Keratinocyte (primary cell): Measurements from ENCODE around the gene FCER1G. TPM values are rescaled to one million over a fixed set of nuclear protein-coding genes. Genes with fewer than 3 reads are reported as not detected.

Experiments
- DNase-seq: peaks from one replicate; pipeline ENCODE4 v3.0.0-alpha.2; 2011; ENCODE audit warnings: low read depth, missing footprints, low spot score
- FAIRE-seq: peaks from 2 replicates; lab custom pipeline; 2011; peaks lifted over from hg19 to GRCh38; lab: Jason Lieb, UNC
- H2AFZ ChIP-seq: 2 replicates; pipeline ENCODE4 v1.6.0; 2012; ENCODE audit warnings: low read length, control low read depth, inconsistent platforms; ENCODE audit not compliant: control insufficient read depth
- H3K27ac ChIP-seq: 2 replicates; pipeline ENCODE4 v1.5.1; 2011; ENCODE audit warnings: low read length; ENCODE audit not compliant: control insufficient read depth, insufficient read depth
- H3K27me3 ChIP-seq: 3 replicates; pipeline ENCODE4 v1.6.0; 2011; ENCODE audit warnings: low read length; ENCODE audit not compliant: control insufficient read depth, insufficient read depth; ENCODE audit errors: extremely low read depth
- H3K36me3 ChIP-seq, 2 experiments: 2 replicates in 1 of 2; 3 replicates in 1 of 2; pipeline ENCODE4 v1.5.1; 2011; ENCODE audit warnings: low read length in 2 of 2, mild to moderate bottlenecking in 1 of 2; ENCODE audit not compliant: control insufficient read depth in 2 of 2, insufficient read depth in 2 of 2; ENCODE audit errors: extremely low read depth in 1 of 2
- H3K4me1 ChIP-seq: 3 replicates; pipeline ENCODE4 v1.5.1; 2011; ENCODE audit warnings: low read length; ENCODE audit not compliant: control insufficient read depth, insufficient read depth; ENCODE audit errors: extremely low read depth
- H3K4me2 ChIP-seq: 3 replicates; pipeline ENCODE4 v1.6.0; 2011; ENCODE audit warnings: low read depth, low read length; ENCODE audit not compliant: control insufficient read depth, insufficient read depth; ENCODE audit errors: extremely low read depth
- H3K4me3 ChIP-seq, 3 experiments: fragments of 200-600 bp in 1 of 3; sonication (generic) in 1 of 3; 2 replicates in 2 of 3; 3 replicates in 1 of 3; pipeline ENCODE4 v1.5.1; 2011 to 2016; ENCODE audit warnings: low read length in 3 of 3, mild to moderate bottlenecking in 3 of 3, control low read depth in 2 of 3, inconsistent platforms in 1 of 3, low read depth in 1 of 3, mixed read lengths in 1 of 3, mixed run types in 1 of 3, moderate library complexity in 1 of 3; ENCODE audit not compliant: control insufficient read depth in 2 of 3, insufficient read depth in 2 of 3; ENCODE audit errors: extremely low read depth in 1 of 3
- H3K79me2 ChIP-seq: 2 replicates; pipeline ENCODE4 v1.6.0; 2012; ENCODE audit warnings: low read length; ENCODE audit not compliant: control insufficient read depth, insufficient read depth
- H3K9ac ChIP-seq: 3 replicates; pipeline ENCODE4 v1.6.0; 2011; ENCODE audit warnings: low read length; ENCODE audit not compliant: control insufficient read depth, insufficient read depth; ENCODE audit errors: extremely low read depth
- H3K9me1 ChIP-seq: 3 replicates; pipeline ENCODE4 v1.6.0; 2011; ENCODE audit warnings: low read length; ENCODE audit not compliant: control insufficient read depth, insufficient read depth; ENCODE audit errors: extremely low read depth
- H3K9me3 ChIP-seq: 2 replicates; pipeline ENCODE4 v1.5.1; 2012; ENCODE audit warnings: low read depth, low read length; ENCODE audit not compliant: control insufficient read depth
- H4K20me1 ChIP-seq: 3 replicates; pipeline ENCODE4 v1.6.0; 2011; ENCODE audit warnings: low read length; ENCODE audit not compliant: control insufficient read depth, insufficient read depth; ENCODE audit errors: extremely low read depth
- CTCF ChIP-seq, 3 experiments: IDR thresholded peaks in 1 of 3; conservative IDR thresholded peaks in 1 of 3; optimal IDR thresholded peaks in 1 of 3; 2 replicates in 2 of 3; 3 replicates in 1 of 3; pipeline versions ENCODE3 to v1.5.1; 2011; ENCODE audit warnings: low read length in 3 of 3, mild to moderate bottlenecking in 3 of 3, moderate library complexity in 2 of 3, control low read depth in 1 of 3, inconsistent platforms in 1 of 3; ENCODE audit not compliant: insufficient read depth in 2 of 3; ENCODE audit errors: extremely low read depth in 1 of 3
- EZH2 ChIP-seq: IDR thresholded peaks from one replicate; pipeline ENCODE4 v1.6.1; 2012; ENCODE audit warnings: inconsistent platforms, mild to moderate bottlenecking, low read length, moderate library complexity
- dilution Hi-C: fragments of 300-500 bp; cut with MboI; formaldehyde crosslinking; loops from one replicate; pipeline ENCODE4 v1.7.0; 2020; ENCODE audit warnings: low sequenced_read_pairs; ENCODE audit not compliant: extremely low pct_ligation_motif_present
- polyA plus RNA-seq, 5 experiments: library from polyadenylated mRNA; depleted of rRNA in 3 of 5; stranded (reverse) in 3 of 5; stranded (forward) in 1 of 5; unstranded in 1 of 5; fragments of >200 nt; gene quantifications; 1 replicate in 1 of 5; 2 replicates in 3 of 5; 3 replicates in 1 of 5; pipeline versions ENCODE4 v1.2.1 to v1.2.3, GENCODE V29; 2011 to 2012; ENCODE audit warnings: missing spikeins in 2 of 5, low read depth in 1 of 5, low replicate concordance in 1 of 5

Gene FCER1G
- polyA plus RNA-seq, 1 donor (not counting 4 experiments of a cell fraction or from before 2014, with no cell fraction given): 1.2 TPM

GRCh38 chr1:161265305-161265704 lies 50.2 kb downstream of the FCER1G start:
- TF ChIP-seq CTCF (optimal IDR thresholded peaks at IDR 0.05 in 1 of 3, IDR thresholded peaks at IDR 0.05 in 1 of 3, conservative IDR thresholded peaks at IDR 0.05 in 1 of 3; ENCODE audit: extremely low read depth in 1 of 3, insufficient read depth in 2 of 3, low read length in 3 of 3): no peak
- TF ChIP-seq EZH2: no peak
- Histone ChIP-seq H4K20me1 (no peaks in the 10 kb centered on the region), H3K9ac (no peak overlapping the region), H3K4me2 (no peak overlapping the region), H3K36me3 (no peaks in the 10 kb centered on the region), H3K79me2 (no peaks in the 10 kb centered on the region), H3K9me1 (no peaks in the 10 kb centered on the region), H3K4me3 (no peak overlapping the region), H3K9me3 (no peaks in the 10 kb centered on the region), H2AFZ (no peak overlapping the region), H3K27me3 (peaks cover 5% of the 10 kb centered on the region), H3K4me1 (peaks cover 6% of the 10 kb centered on the region), H3K27ac (no peak overlapping the region)
- dilution Hi-C loops: no loop called here
- DNase-seq (no peak), FAIRE-seq (no peak)

GRCh38 chr1:161266202-161266601 lies 51.1 kb downstream of the FCER1G start:
- Histone ChIP-seq H3K79me2 (no peaks in the 10 kb centered on the region), H3K9me1 (no peaks in the 10 kb centered on the region), H3K9ac (no peak overlapping the region), H3K4me1 (no peaks in the 10 kb centered on the region), H3K4me2 (no peak overlapping the region), H2AFZ (no peak overlapping the region), H3K27me3 (no peaks in the 10 kb centered on the region), H4K20me1 (no peaks in the 10 kb centered on the region), H3K9me3 (no peaks in the 10 kb centered on the region), H3K36me3 (no peaks in the 10 kb centered on the region), H3K4me3 (no peak overlapping the region), H3K27ac (no peak overlapping the region)
- FAIRE-seq: no peak
- TF ChIP-seq CTCF (optimal IDR thresholded peaks at IDR 0.05 in 1 of 3, IDR thresholded peaks at IDR 0.05 in 1 of 3, conservative IDR thresholded peaks at IDR 0.05 in 1 of 3; ENCODE audit: extremely low read depth in 1 of 3, insufficient read depth in 2 of 3, low read length in 3 of 3) (no peak), EZH2 (no peak)
- DNase-seq: no peak
- dilution Hi-C loops: no loop called here
